GM19438 (cell line): ENCODE results near the gene KLHL29.
"Not testable (repeated sequence)": the region's sequence is repeated elsewhere in the genome, so short reads cannot be mapped to it uniquely, and the experiment has no call there.

Experiments used
- ATAC-seq: cut with Tn5 transposase; IDR thresholded peaks from one replicate; pipeline ENCODE4 v1.9.1; 2021; ENCODE audit warnings: low read depth; ENCODE audit not compliant: unreplicated experiment

KLHL29 gene

GRCh38 chr2:23722255-23722654 is 337.3 kb downstream of the KLHL29 start:
- ATAC-seq, result no peak

DNA sequence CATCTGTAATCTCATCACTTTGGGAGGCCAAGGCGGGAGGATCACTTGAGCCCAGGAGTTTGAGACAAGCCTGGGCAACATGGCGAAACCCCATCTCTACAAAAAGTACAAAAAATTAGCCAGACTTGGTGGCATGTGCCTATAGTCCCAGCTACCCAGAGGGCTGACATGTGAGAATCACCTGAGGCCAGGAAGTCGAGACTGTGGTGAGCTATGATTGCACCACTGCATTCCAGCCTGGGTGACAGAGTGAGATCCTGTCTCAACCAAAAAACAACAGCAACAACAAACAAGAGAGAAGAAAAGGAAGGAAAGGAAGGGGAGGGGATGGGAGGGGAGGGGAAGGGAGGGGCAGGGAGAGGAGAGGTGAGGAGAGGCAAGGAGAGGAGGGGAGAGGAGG is 338.1 kb downstream of the KLHL29 start:
- not testable (repeated sequence) for ATAC-seq

DNA sequence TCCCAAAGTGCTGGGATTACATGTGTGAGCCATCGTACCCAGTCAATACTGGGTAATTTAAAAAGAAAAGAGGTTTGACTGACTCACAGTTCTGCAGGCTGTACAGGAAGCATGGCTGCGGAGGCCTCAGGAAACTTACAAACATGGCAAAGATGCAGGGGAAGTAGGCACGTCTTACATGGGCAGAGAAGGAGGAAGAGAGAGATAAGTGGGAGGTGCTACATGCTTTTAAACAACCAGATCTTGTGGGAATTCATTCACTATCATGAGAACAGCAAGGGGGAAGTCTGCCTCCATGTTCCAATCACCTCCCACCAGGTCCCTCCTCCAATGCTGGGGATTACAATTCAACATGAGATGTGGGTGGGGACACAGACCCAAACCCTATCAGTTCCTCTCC is 349.4 kb downstream of the KLHL29 start:
- no peak for ATAC-seq

DNA sequence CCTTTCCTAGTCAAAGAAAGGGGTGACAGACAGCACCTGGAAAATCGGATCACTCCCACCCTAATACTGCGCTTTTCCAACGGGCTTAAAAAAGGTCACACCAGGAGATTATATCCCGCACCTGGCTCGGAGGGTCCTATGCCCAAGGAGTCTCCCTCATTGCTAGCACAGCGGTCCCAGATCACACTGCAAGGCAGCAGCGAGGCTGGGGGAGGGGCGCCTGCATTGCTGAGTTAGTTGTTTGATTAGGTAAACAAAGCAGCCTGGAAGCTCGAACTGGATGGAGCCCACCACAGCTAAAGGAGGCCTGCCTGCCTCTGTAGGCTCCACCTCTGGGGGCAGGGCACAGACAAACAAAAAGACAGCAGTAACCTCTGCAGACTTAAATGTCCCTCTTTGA is 351.8 kb downstream of the KLHL29 start:
- ATAC-seq, result not testable (repeated sequence)

DNA sequence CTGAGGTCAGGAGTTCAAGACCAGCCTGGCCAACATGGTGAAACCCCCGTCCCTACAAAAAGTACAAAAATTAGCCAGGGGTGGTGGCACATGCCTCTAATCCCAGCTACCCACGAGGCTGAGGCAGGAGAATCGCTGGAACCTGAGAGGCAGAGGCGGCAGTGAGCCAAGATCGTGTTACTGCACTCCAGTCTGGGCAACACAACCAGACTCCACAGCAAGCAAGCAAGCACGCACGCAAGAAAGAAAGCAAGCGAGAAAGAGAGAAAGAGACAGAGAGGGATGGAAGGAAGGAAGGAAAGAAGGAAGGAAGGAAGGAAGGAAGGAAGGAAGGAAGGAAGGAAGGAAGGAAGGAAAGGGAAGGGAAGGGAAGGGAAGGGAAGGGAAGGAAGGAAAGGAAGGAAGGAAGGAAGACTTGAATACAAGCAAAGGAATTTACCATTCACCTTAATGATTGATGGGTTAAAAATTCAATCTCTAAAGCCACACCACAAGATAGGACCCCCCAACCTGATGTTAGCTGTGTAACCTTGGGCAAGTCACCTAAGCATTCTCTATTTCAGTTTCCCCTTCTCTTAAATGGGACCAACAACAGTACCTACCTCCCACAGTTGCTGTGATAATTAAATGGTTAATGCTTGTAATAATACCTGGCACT is 360.2 kb downstream of the KLHL29 start:
- ATAC-seq, result no peak

DNA sequence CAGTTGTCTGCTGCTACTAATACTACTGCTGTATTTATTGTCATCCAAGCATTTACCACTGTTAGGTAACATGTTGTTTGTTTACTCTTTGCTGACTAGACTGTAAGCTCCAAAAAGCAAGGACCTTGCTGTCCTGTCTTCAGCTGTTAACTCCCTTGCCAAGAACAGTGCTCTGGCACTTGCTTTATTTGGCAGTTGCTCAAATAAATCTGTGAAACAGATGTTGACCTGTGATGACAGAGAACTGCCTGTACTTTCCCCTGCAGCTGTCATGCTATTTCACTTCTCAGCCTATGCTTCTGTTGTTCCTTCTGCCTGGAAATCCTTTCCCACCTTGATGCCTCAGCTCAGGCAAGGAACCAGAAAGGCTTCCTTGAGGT is 360.7 kb downstream of the KLHL29 start:
- ATAC-seq, result no peak

GRCh38 chr2:23746141-23746863 is 361.3 kb downstream of the KLHL29 start:
- no peak for ATAC-seq

DNA sequence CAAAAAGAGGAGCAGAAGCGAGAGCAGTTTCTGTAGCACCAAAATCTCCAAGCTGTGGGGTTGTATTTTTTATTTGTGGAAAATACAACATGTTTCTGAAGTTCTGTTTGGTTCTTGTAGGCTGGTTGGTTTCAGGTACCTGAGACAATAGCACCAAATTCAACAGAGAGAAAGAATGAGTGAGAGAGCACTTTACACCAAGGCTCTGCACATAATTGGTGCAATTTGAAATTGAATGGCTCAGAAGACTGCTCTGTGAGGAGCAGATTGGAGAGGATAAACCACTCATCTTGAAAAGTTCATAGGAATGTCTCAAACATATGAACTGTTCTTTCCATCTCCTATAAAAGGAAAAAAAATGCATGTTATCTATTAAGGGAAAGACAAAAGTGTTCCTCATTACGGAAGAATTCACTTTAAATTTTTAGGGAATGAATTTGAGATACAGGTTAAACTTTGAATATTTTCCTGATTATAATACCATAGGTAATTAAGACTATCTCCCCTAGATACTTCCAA is 366.8 kb downstream of the KLHL29 start:
- no peak for ATAC-seq

DNA sequence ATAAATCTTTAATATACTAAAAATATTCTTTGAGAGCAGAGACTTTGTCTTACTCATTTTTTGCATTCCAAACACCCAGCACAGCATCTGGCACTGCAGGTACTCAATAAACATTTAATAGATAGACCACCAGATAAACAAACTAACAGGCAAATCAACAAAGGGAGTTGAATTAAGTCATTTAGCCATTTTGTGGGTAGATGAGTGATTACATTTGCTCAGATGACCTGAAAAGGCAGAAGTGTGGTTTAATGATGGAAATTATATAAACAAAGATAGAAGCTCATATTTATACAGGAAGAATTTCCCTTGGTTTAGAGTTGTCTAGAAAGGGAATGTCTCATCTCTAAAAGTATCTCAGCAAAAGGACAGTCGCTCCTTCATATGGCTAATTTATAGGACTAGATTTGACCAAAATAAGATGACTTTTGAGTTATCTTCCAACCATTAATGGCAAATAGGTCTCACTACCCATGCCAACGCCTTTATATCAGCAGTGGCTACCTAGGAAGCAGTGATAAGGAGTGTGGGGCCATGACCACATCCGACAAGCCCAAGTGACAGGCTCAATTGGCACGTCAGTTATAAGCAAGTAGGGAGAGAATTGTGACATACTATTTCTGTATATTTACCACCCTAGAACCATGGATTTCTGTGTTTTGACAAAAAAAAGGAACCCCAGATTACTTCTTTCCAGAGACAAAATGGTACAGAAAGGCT is 368.5 kb downstream of the KLHL29 start:
- no peak for ATAC-seq

GRCh38 chr2:23754970-23755369 is 370.0 kb downstream of the KLHL29 start:
- ATAC-seq, result no peak

- no peak for ATAC-seq
These were observed 371.8 kb downstream of the KLHL29 start for GRCh38 chr2:23756593-23757292.

GRCh38 chr2:23757686-23758433 is 372.9 kb downstream of the KLHL29 start:
- no peak for ATAC-seq
